Mucosa of descending colon (tissue), 3 donors: ENCODE results near the gene MT1M. TPM values are rescaled to one million over a fixed set of nuclear protein-coding genes. Genes with fewer than 3 reads are reported as not detected.

ENCODE experiments used
- ATAC-seq: fragments of 200-7000 bp; cut with Tn5 transposase; one replicate; pipeline ENCODE4 v1.9.1; 2020; ENCODE audit warnings: mild to moderate bottlenecking, moderate library complexity
- DNase-seq, 3 donors: peaks; one replicate each; pipeline ENCODE4 v3.0.0-alpha.2; 2020
- H3K36me3 ChIP-seq: fragments of 200-600 bp; one replicate; pipeline ENCODE4 v1.8.0; 2021; ENCODE audit warnings: low read depth, mild to moderate bottlenecking
- H3K4me1 ChIP-seq: fragments of 200-600 bp; one replicate; pipeline ENCODE4 v1.8.0; 2021; ENCODE audit warnings: low read depth, mild to moderate bottlenecking
- H3K4me3 ChIP-seq: fragments of 200-600 bp; one replicate; pipeline ENCODE4 v1.8.0; 2021; ENCODE audit warnings: mild to moderate bottlenecking
- H3K9me3 ChIP-seq: fragments of 200-600 bp; one replicate; pipeline ENCODE4 v1.8.0; 2021; ENCODE audit warnings: mild to moderate bottlenecking
- CTCF ChIP-seq: fragments of 200-600 bp; IDR thresholded peaks from one replicate; pipeline ENCODE4 v1.8.0; 2022; ENCODE audit warnings: antibody characterized with exemption, mild to moderate bottlenecking
- intact Hi-C, 2 donors: fragments of 100-400 bp; cut with DNase I in 1 of 2; cut with micrococcal nuclease in 1 of 2; formaldehyde crosslinking; loops; one replicate each; pipeline versions ENCODE4 v1.11.0 to v1.11.1; 2022; cut with DNase I, micrococcal nuclease
- total RNA-seq, 3 donors: library from RNA; stranded (reverse); fragmentation: NEBNext Ultra II Directional in 2 of 3; extraction: Animal tissue kit (Norgen Biotek cat#: 25700) in 2 of 3; gene quantifications; one replicate each; pipeline versions ENCODE4 v1.2.1 to v1.2.4, GENCODE V29; 2021 to 2023
- donor health status: DM: no; HTN: no; CAD: no; lungs with moderate emphysema.
- donor health status: DM: no; HTN: no; CAD: no.
- donor health status: DM: no; HTN: yes; CAD: no.

MT1M gene
- total RNA-seq, 3 donors from 2014 or later = 9.5 to 40.0 (median 23.3) TPM

- TF ChIP-seq CTCF = no peak
- Histone ChIP-seq H3K4me1 (peaks cover 5% of the 10 kb centered on the region), H3K4me3 (no peak overlapping the region), H3K36me3 (no peaks in the 10 kb centered on the region), H3K9me3 (no peaks in the 10 kb centered on the region)
- ATAC-seq (no peak), DNase-seq (no peak)
- intact Hi-C loops = no loop called here
These were observed 5.8 kb upstream of the MT1M start for GRCh38 chr16:56626685-56627084.

GRCh38 chr16:56628486-56629350, 3.7 kb upstream of the MT1M start:
- H3K9me3 ChIP-seq = no peaks in the 10 kb centered on the region
- peaks cover 16% of the 10 kb centered on the region for H3K4me1 ChIP-seq
- no peak overlapping the region for H3K4me3 ChIP-seq
- ATAC-seq = no peak
- TF ChIP-seq CTCF = no peak
- intact Hi-C loops = no loop called here
- no peaks in the 10 kb centered on the region for H3K36me3 ChIP-seq
- DNase-seq = no peak

- DNase-seq (no peak), ATAC-seq (no peak)
- no peak for TF ChIP-seq CTCF
- no peak overlapping the region for H3K4me3 ChIP-seq
- no peaks in the 10 kb centered on the region for H3K36me3 ChIP-seq
- peaks cover 16% of the 10 kb centered on the region for H3K4me1 ChIP-seq
- intact Hi-C loops = no loop called here
- H3K9me3 ChIP-seq = no peaks in the 10 kb centered on the region
These were observed 2.9 kb upstream of the MT1M start for GRCh38 chr16:56629531-56629930.

- no peak overlapping the region for H3K4me3 ChIP-seq
- no peaks in the 10 kb centered on the region for H3K36me3 ChIP-seq
- no peaks in the 10 kb centered on the region for H3K9me3 ChIP-seq
- peaks cover 15% of the 10 kb centered on the region for H3K4me1 ChIP-seq
- intact Hi-C loops = no loop called here
- TF ChIP-seq CTCF = no peak
- ATAC-seq = no peak
- no peak for DNase-seq
These were observed 2.3 kb upstream of the MT1M start for GRCh38 chr16:56630134-56630533.

GRCh38 chr16:56631197-56631596, 1.3 kb upstream of the MT1M start:
- no peak for TF ChIP-seq CTCF
- Histone ChIP-seq H3K9me3 (no peaks in the 10 kb centered on the region), H3K4me1 (peaks cover 19% of the 10 kb centered on the region), H3K4me3 (no peak overlapping the region), H3K36me3 (no peaks in the 10 kb centered on the region)
- no peak for ATAC-seq
- no peak for DNase-seq
- intact Hi-C loops = no loop called here
